Karpas-422 (cell line): ENCODE measurements around the gene FBXO7. TPM values are rescaled to one million over a fixed set of nuclear protein-coding genes. Genes with fewer than 3 reads are reported as not detected.

ENCODE experiments used
- DNase-seq: peaks from one replicate; pipeline ENCODE4 v3.0.0-alpha.2; 2015
- H2AFZ ChIP-seq: fragments of 200-600 bp; sonication (generic); 2 replicates; pipeline ENCODE4 v1.6.1; 2014; ENCODE audit warnings: antibody characterized with exemption, low read length, mixed read lengths
- H3K27ac ChIP-seq: fragments of 200-600 bp; sonication (generic); 2 replicates; pipeline ENCODE4 v1.5.1; 2014; ENCODE audit warnings: mild to moderate bottlenecking, low read length, moderate library complexity
- H3K27me3 ChIP-seq: fragments of 200-600 bp; sonication (generic); 2 replicates; pipeline ENCODE4 v1.6.1; 2014; ENCODE audit warnings: low read length, mixed read lengths
- H3K36me3 ChIP-seq: fragments of 200-600 bp; sonication (generic); 2 replicates; pipeline ENCODE4 v1.6.1; 2014; ENCODE audit warnings: low read length, mixed read lengths; ENCODE audit not compliant: insufficient read depth
- H3K4me1 ChIP-seq: fragments of 200-600 bp; sonication (generic); 2 replicates; pipeline ENCODE4 v1.6.1; 2014; ENCODE audit warnings: mild to moderate bottlenecking, low read length, mixed read lengths
- H3K4me2 ChIP-seq: fragments of 200-600 bp; sonication (generic); 2 replicates; pipeline ENCODE4 v1.6.1; 2014; ENCODE audit warnings: low read length, low read depth, mild to moderate bottlenecking; ENCODE audit not compliant: poor library complexity, severe bottlenecking
- H3K4me3 ChIP-seq: fragments of 200-600 bp; sonication (generic); 2 replicates; pipeline ENCODE4 v1.5.1; 2014; ENCODE audit warnings: mild to moderate bottlenecking, antibody characterized with exemption, low read length, mixed read lengths
- H3K79me2 ChIP-seq: fragments of 200-600 bp; sonication (generic); 2 replicates; pipeline ENCODE4 v1.6.1; 2014; ENCODE audit warnings: mild to moderate bottlenecking, low read length, mixed read lengths
- H3K9ac ChIP-seq: fragments of 200-600 bp; sonication (generic); 2 replicates; pipeline ENCODE4 v1.6.0; 2014; ENCODE audit warnings: low read length
- H3K9me2 ChIP-seq: fragments of 200-600 bp; sonication (generic), shearing (Covaris generic); replicated peaks from 2 replicates; pipeline ENCODE4 v1.6.0; 2014; ENCODE audit warnings: mild to moderate bottlenecking, low read length, moderate library complexity; ENCODE audit not compliant: insufficient read depth
- H3K9me3 ChIP-seq: fragments of 300-700, 200-600 bp; sonication (generic); 2 replicates; pipeline ENCODE4 v1.6.1; 2014; ENCODE audit warnings: low read length, mixed read lengths
- H4K20me1 ChIP-seq: fragments of 200-600 bp; sonication (generic); 2 replicates; pipeline ENCODE4 v1.6.1; 2014; ENCODE audit warnings: mild to moderate bottlenecking, antibody characterized with exemption, low read length, low read depth; ENCODE audit not compliant: insufficient read depth
- total RNA-seq: library from RNA; depleted of rRNA; stranded (reverse); fragments of >200 nt; shearing (Covaris generic); gene quantifications from 2 replicates; pipeline ENCODE4 v1.2.3, GENCODE V29; 2014; ENCODE audit warnings: low replicate concordance

The FBXO7 gene
- total RNA-seq, 1 experiment from 2014 or later = 110 TPM

- H2AFZ ChIP-seq = no peak overlapping the region
- no peaks in the 10 kb centered on the region for H3K9me2 ChIP-seq
- H3K79me2 ChIP-seq = peaks cover 91% of the 10 kb centered on the region
- peaks cover 13% of the 10 kb centered on the region; the same call in 1 of the 2 replicates for H3K36me3 ChIP-seq
- peaks cover 22% of the 10 kb centered on the region for H3K4me1 ChIP-seq
- no peak overlapping the region for H3K9ac ChIP-seq
- H3K27me3 ChIP-seq = no peaks in the 10 kb centered on the region
- H3K9me3 ChIP-seq = no peaks in the 10 kb centered on the region
- H3K4me3 ChIP-seq = no peak overlapping the region
- peaks cover 22% of the 10 kb centered on the region for H4K20me1 ChIP-seq
- H3K27ac ChIP-seq = no peak overlapping the region
- H3K4me2 ChIP-seq = no peak overlapping the region
- no peak for DNase-seq
These were observed 4.4 kb downstream of the FBXO7 start for GRCh38 chr22:32478994-32479393.

GRCh38 chr22:32480238-32480637 lies 5.6 kb downstream of the FBXO7 start:
- Histone ChIP-seq H3K36me3 (peaks cover 24% of the 10 kb centered on the region), H2AFZ (no peak overlapping the region), H3K9me3 (no peaks in the 10 kb centered on the region), H3K9ac (no peak overlapping the region), H3K9me2 (no peaks in the 10 kb centered on the region), H3K27ac (no peak overlapping the region), H3K79me2 (peaks cover 95% of the 10 kb centered on the region), H3K4me1 (peaks cover 21% of the 10 kb centered on the region), H3K4me3 (no peak overlapping the region), H4K20me1 (peaks cover 22% of the 10 kb centered on the region), H3K4me2 (no peak overlapping the region), H3K27me3 (no peaks in the 10 kb centered on the region)
- peak; percentile 47 for DNase-seq

- H4K20me1 ChIP-seq = peaks cover 17% of the 10 kb centered on the region
- H2AFZ ChIP-seq = no peak overlapping the region
- no peak overlapping the region for H3K27ac ChIP-seq
- no peaks in the 10 kb centered on the region for H3K9me2 ChIP-seq
- H3K4me1 ChIP-seq = peaks cover 8% of the 10 kb centered on the region
- no peak overlapping the region for H3K4me2 ChIP-seq
- H3K9ac ChIP-seq = no peak overlapping the region
- no peak for DNase-seq
- H3K9me3 ChIP-seq = no peaks in the 10 kb centered on the region
- H3K36me3 ChIP-seq = peaks cover 45% of the 10 kb centered on the region
- peaks cover 92% of the 10 kb centered on the region for H3K79me2 ChIP-seq
- H3K27me3 ChIP-seq = no peaks in the 10 kb centered on the region
- H3K4me3 ChIP-seq = no peak overlapping the region
These were observed 8.1 kb downstream of the FBXO7 start for GRCh38 chr22:32482708-32483107.

GRCh38 chr22:32486656-32487390 lies 12.2 kb downstream of the FBXO7 start:
- no peaks in the 10 kb centered on the region for H3K9me3 ChIP-seq
- H3K9me2 ChIP-seq = no peaks in the 10 kb centered on the region
- peaks cover 60% of the 10 kb centered on the region for H3K36me3 ChIP-seq
- no peak overlapping the region for H2AFZ ChIP-seq
- peaks cover 7% of the 10 kb centered on the region; the same call in 1 of the 2 replicates for H4K20me1 ChIP-seq
- no peak overlapping the region for H3K4me3 ChIP-seq
- no peak overlapping the region for H3K4me2 ChIP-seq
- H3K9ac ChIP-seq = no peak overlapping the region
- no peaks in the 10 kb centered on the region for H3K4me1 ChIP-seq
- no peaks in the 10 kb centered on the region for H3K27me3 ChIP-seq
- H3K27ac ChIP-seq = no peak overlapping the region
- no peak for DNase-seq
- H3K79me2 ChIP-seq = peaks cover 63% of the 10 kb centered on the region

- H3K27ac ChIP-seq = no peak overlapping the region
- peaks cover 7% of the 10 kb centered on the region; the same call in 1 of the 2 replicates for H4K20me1 ChIP-seq
- no peak overlapping the region for H3K4me2 ChIP-seq
- H3K9me2 ChIP-seq = no peaks in the 10 kb centered on the region
- no peaks in the 10 kb centered on the region for H3K27me3 ChIP-seq
- peaks cover 66% of the 10 kb centered on the region for H3K36me3 ChIP-seq
- H2AFZ ChIP-seq = no peak overlapping the region
- no peak overlapping the region for H3K4me3 ChIP-seq
- H3K9me3 ChIP-seq = no peaks in the 10 kb centered on the region
- no peak for DNase-seq
- H3K79me2 ChIP-seq = peaks cover 57% of the 10 kb centered on the region
- no peaks in the 10 kb centered on the region for H3K4me1 ChIP-seq
- no peak overlapping the region for H3K9ac ChIP-seq
These were observed 12.8 kb downstream of the FBXO7 start for GRCh38 chr22:32487461-32487860.

GRCh38 chr22:32489377-32489776 lies 14.8 kb downstream of the FBXO7 start:
- Histone ChIP-seq H2AFZ (no peak overlapping the region), H3K27me3 (no peaks in the 10 kb centered on the region), H3K27ac (no peak overlapping the region), H4K20me1 (no peaks in the 10 kb centered on the region), H3K9ac (no peak overlapping the region), H3K36me3 (peaks cover 70% of the 10 kb centered on the region), H3K4me1 (no peaks in the 10 kb centered on the region), H3K79me2 (peaks cover 38% of the 10 kb centered on the region), H3K9me2 (no peaks in the 10 kb centered on the region), H3K9me3 (no peaks in the 10 kb centered on the region), H3K4me2 (no peak overlapping the region), H3K4me3 (no peak overlapping the region)
- DNase-seq = no peak

- peaks cover 31% of the 10 kb centered on the region for H3K79me2 ChIP-seq
These were observed 15.7 kb downstream of the FBXO7 start for GRCh38 chr22:32490279-32490678.

GRCh38 chr22:32492111-32492510 lies 17.5 kb downstream of the FBXO7 start:
- Histone ChIP-seq H3K4me3 (no peak overlapping the region), H3K9ac (no peak overlapping the region), H3K27ac (no peak overlapping the region), H4K20me1 (no peaks in the 10 kb centered on the region), H2AFZ (no peak overlapping the region), H3K4me1 (no peaks in the 10 kb centered on the region), H3K27me3 (no peaks in the 10 kb centered on the region), H3K79me2 (peaks cover 15% of the 10 kb centered on the region), H3K9me3 (no peaks in the 10 kb centered on the region), H3K36me3 (peaks cover 66% of the 10 kb centered on the region), H3K4me2 (no peak overlapping the region), H3K9me2 (no peaks in the 10 kb centered on the region)
- DNase-seq = no peak

More at GRCh38 chr22:32490279-32490678, 15.7 kb downstream of the FBXO7 start:
- Histone ChIP-seq H3K4me1 (no peaks in the 10 kb centered on the region), H3K27ac (no peak overlapping the region), H3K9ac (no peak overlapping the region), H3K9me2 (no peaks in the 10 kb centered on the region), H3K9me3 (no peaks in the 10 kb centered on the region), H3K4me3 (no peak overlapping the region), H3K36me3 (peaks cover 71% of the 10 kb centered on the region), H2AFZ (no peak overlapping the region), H3K27me3 (no peaks in the 10 kb centered on the region), H4K20me1 (no peaks in the 10 kb centered on the region), H3K4me2 (no peak overlapping the region)
- DNase-seq = no peak
